HG03342 (cell line): Measurements from ENCODE around the gene CITED4.

Experiments
- ATAC-seq: cut with Tn5 transposase; IDR thresholded peaks from one replicate; pipeline ENCODE4 v1.9.1; 2021; ENCODE audit warnings: mild to moderate bottlenecking, moderate library complexity; ENCODE audit not compliant: unreplicated experiment

CITED4 gene

GRCh38 chr1:40887012-40887378, 24.8 kb upstream of the CITED4 start:
- ATAC-seq, result no peak

GRCh38 chr1:40886318-40887011, 24.3 kb upstream of the CITED4 start:
- ATAC-seq, result no peak

GRCh38 chr1:40884055-40884795, 22.1 kb upstream of the CITED4 start:
- no peak for ATAC-seq

- no peak for ATAC-seq
These were observed 18.8 kb upstream of the CITED4 start for GRCh38 chr1:40880813-40881549.

- no peak for ATAC-seq
These were observed 17.5 kb upstream of the CITED4 start for GRCh38 chr1:40879482-40880175.

- no peak for ATAC-seq
These were observed 16.7 kb upstream of the CITED4 start for GRCh38 chr1:40878906-40879305.

- no peak for ATAC-seq
These were observed 15.5 kb upstream of the CITED4 start for GRCh38 chr1:40877698-40878097.

GRCh38 chr1:40876891-40877290, 14.7 kb upstream of the CITED4 start:
- no peak for ATAC-seq

- no peak for ATAC-seq
These were observed 14.2 kb upstream of the CITED4 start for GRCh38 chr1:40876436-40876761.

- no peak for ATAC-seq
These were observed 11.8 kb upstream of the CITED4 start for GRCh38 chr1:40873863-40874472.

- no peak for ATAC-seq
These were observed 10.1 kb upstream of the CITED4 start for GRCh38 chr1:40872276-40872675.

- no peak for ATAC-seq
These were observed 8.1 kb upstream of the CITED4 start for GRCh38 chr1:40870135-40870728.

GRCh38 chr1:40868051-40868723, 6.0 kb upstream of the CITED4 start:
- ATAC-seq, result no peak

- ATAC-seq, result no peak
These were observed 749 bp downstream of the CITED4 start for GRCh38 chr1:40861224-40862003.

- no peak for ATAC-seq
These were observed 1.4 kb downstream of the CITED4 start for GRCh38 chr1:40860706-40861223.

- ATAC-seq, result no peak
These were observed 3.2 kb downstream of the CITED4 start for GRCh38 chr1:40858856-40859416.

- ATAC-seq, result no peak
These were observed 4.4 kb downstream of the CITED4 start for GRCh38 chr1:40857737-40858136.

- no peak for ATAC-seq
These were observed 5.4 kb downstream of the CITED4 start for GRCh38 chr1:40856656-40857302.
